Ovary (tissue), 3 donors: ENCODE data around the gene TRAPPC3.

Experiments used
- EP300 ChIP-seq: sonication (generic); formaldehyde crosslinking; IDR thresholded peaks from one replicate; pipeline ENCODE4 v1.6.1; 2017; ENCODE audit warnings: antibody characterized with exemption
- POLR2A ChIP-seq: fragments of 450-650 bp; IDR thresholded peaks from one replicate; pipeline ENCODE4 v1.6.1; 2017; ENCODE audit warnings: antibody characterized with exemption, mild to moderate bottlenecking, moderate library complexity
- TF ChIP-seq, protein P1 (sequence below), 3 donors: fragments of 450-650 bp in 2 of 3; fragments of 200-600 bp in 1 of 3; IDR thresholded peaks; one replicate each; pipeline versions ENCODE4 v1.5.1 to v1.8.0; 2016 to 2022; ENCODE audit warnings: antibody characterized with exemption in 3 of 3, mild to moderate bottlenecking in 1 of 3
- donor health status: DM: no; HTN: no; CAD: no.

- TF ChIP-seq POLR2A = no peak
- TF ChIP-seq, protein P1, sequence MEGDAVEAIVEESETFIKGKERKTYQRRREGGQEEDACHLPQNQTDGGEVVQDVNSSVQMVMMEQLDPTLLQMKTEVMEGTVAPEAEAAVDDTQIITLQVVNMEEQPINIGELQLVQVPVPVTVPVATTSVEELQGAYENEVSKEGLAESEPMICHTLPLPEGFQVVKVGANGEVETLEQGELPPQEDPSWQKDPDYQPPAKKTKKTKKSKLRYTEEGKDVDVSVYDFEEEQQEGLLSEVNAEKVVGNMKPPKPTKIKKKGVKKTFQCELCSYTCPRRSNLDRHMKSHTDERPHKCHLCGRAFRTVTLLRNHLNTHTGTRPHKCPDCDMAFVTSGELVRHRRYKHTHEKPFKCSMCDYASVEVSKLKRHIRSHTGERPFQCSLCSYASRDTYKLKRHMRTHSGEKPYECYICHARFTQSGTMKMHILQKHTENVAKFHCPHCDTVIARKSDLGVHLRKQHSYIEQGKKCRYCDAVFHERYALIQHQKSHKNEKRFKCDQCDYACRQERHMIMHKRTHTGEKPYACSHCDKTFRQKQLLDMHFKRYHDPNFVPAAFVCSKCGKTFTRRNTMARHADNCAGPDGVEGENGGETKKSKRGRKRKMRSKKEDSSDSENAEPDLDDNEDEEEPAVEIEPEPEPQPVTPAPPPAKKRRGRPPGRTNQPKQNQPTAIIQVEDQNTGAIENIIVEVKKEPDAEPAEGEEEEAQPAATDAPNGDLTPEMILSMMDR (IDR thresholded peaks at IDR 0.05) = no peak
- no peak for TF ChIP-seq EP300
These were observed 14.0 kb downstream of the TRAPPC3 start for GRCh38 chr1:36135330-36135667.
